IMR-90 (cell line): ENCODE data around the gene VTN. TPM values are rescaled to one million over a fixed set of nuclear protein-coding genes. Genes with fewer than 3 reads are reported as not detected.

ENCODE experiments used
- ATAC-seq: fragments of 200-7000 bp; cut with Tn5 transposase; 2 replicates; pipeline ENCODE4 v1.9.1; 2020; ENCODE audit warnings: low read depth, mild to moderate bottlenecking, moderate library complexity
- BruUV-seq: library from RNA; stranded (reverse); fragments of 400-500 nt; replicated peaks from 2 replicates; lab custom pipeline; 2021; lab: Mats Ljungman, UMichigan
- CTCF ChIA-PET: fragments of 300-600 bp; formaldehyde crosslinking; extraction: SDS; loops from one replicate; lab custom pipeline; 2021; ENCODE audit warnings: antibody characterized with exemption; lab: Yijun Ruan, JAX
- POLR2A ChIA-PET: fragments of 300-600 bp; sonication (Branson Sonifier 250); formaldehyde crosslinking; loops from one replicate; lab custom pipeline; 2022; ENCODE audit warnings: antibody characterized with exemption; ENCODE audit not compliant: unreplicated experiment; lab: Charles Lee
- DNase-seq: peaks from one replicate; pipeline ENCODE4 v3.0.0; 2013
- H2AFZ ChIP-seq: replicated peaks from 2 replicates; pipeline ENCODE3; 2013; ENCODE audit warnings: low read length, mild to moderate bottlenecking; ENCODE audit not compliant: poor library complexity
- H2AK5ac ChIP-seq: 2 replicates; pipeline ENCODE4 v1.6.1; 2013; ENCODE audit warnings: low read depth, low read length, inconsistent platforms
- H2AK9ac ChIP-seq: replicated peaks from 2 replicates; pipeline ENCODE3; 2013; ENCODE audit warnings: mild to moderate bottlenecking, low read depth, low read length, moderate library complexity; ENCODE audit not compliant: poor library complexity
- H2BK120ac ChIP-seq: 2 replicates; pipeline ENCODE4 v1.6.1; 2013; ENCODE audit warnings: low read depth, low read length, inconsistent platforms
- H2BK15ac ChIP-seq: 3 replicates; pipeline ENCODE4 v1.6.1; 2013; ENCODE audit warnings: low read depth, low read length, inconsistent platforms
- H2BK20ac ChIP-seq: 2 replicates; pipeline ENCODE4 v1.6.1; 2013; ENCODE audit warnings: low read depth, mild to moderate bottlenecking, inconsistent platforms, low read length, moderate library complexity
- H2BK5ac ChIP-seq: 2 replicates; pipeline ENCODE4 v1.6.1; 2013; ENCODE audit warnings: mild to moderate bottlenecking, low read depth, low read length, inconsistent platforms; ENCODE audit not compliant: poor library complexity, severe bottlenecking
- H3K14ac ChIP-seq: replicated peaks from 2 replicates; pipeline ENCODE4 v1.6.1; 2013; ENCODE audit warnings: low read depth, low read length, inconsistent platforms
- H3K18ac ChIP-seq: 2 replicates; pipeline ENCODE4 v1.6.1; 2013; ENCODE audit warnings: low read depth, low read length, control low read depth
- H3K23ac ChIP-seq: 2 replicates; pipeline ENCODE4 v1.6.1; 2013; ENCODE audit warnings: low read depth, low read length, inconsistent platforms
- H3K27ac ChIP-seq: 2 replicates; pipeline ENCODE4 v1.5.1; 2013; ENCODE audit warnings: mild to moderate bottlenecking, control low read depth, low read length; ENCODE audit not compliant: insufficient read depth
- H3K27me3 ChIP-seq: 2 replicates; pipeline ENCODE4 v1.6.1; 2013; ENCODE audit warnings: low read length; ENCODE audit not compliant: control insufficient read depth, insufficient read depth
- H3K36me3 ChIP-seq: 2 replicates; pipeline ENCODE4 v1.6.1; 2013; ENCODE audit warnings: low read length, mixed read lengths; ENCODE audit not compliant: control insufficient read depth, insufficient read depth
- H3K4ac ChIP-seq: 2 replicates; pipeline ENCODE4 v1.6.1; 2013; ENCODE audit warnings: low read depth, low read length, inconsistent platforms
- H3K4me1 ChIP-seq: 2 replicates; pipeline ENCODE4 v1.6.1; 2013; ENCODE audit warnings: low read length, mixed read lengths; ENCODE audit not compliant: control insufficient read depth, insufficient read depth
- H3K4me2 ChIP-seq: 2 replicates; pipeline ENCODE4 v1.6.1; 2013; ENCODE audit warnings: low read depth, mild to moderate bottlenecking, control low read depth, low read length, moderate library complexity
- H3K4me3 ChIP-seq: 2 replicates; pipeline ENCODE4 v1.5.1; 2013; ENCODE audit warnings: low read depth, mild to moderate bottlenecking, control low read depth, low read length, moderate library complexity; ENCODE audit not compliant: insufficient read depth
- H3K56ac ChIP-seq: 2 replicates; pipeline ENCODE4 v1.6.1; 2013; ENCODE audit warnings: low read length, inconsistent platforms; ENCODE audit not compliant: insufficient read depth; ENCODE audit errors: extremely low read depth
- H3K79me1 ChIP-seq, 2 experiments: 2 replicates each; pipeline ENCODE4 v1.6.1; 2013; ENCODE audit warnings: low read length in 2 of 2, inconsistent platforms in 1 of 2, low read depth in 1 of 2
- H3K9ac ChIP-seq: 2 replicates; pipeline ENCODE4 v1.6.1; 2013; ENCODE audit warnings: low read depth, low read length, control low read depth
- H3K9me1 ChIP-seq: 2 replicates; pipeline ENCODE4 v1.6.1; 2013; ENCODE audit warnings: low read length, inconsistent platforms; ENCODE audit not compliant: insufficient read depth
- H3K9me3 ChIP-seq: 2 replicates; pipeline ENCODE4 v1.6.1; 2013; ENCODE audit warnings: low read length; ENCODE audit not compliant: control insufficient read depth, insufficient read depth
- H4K20me1 ChIP-seq: 2 replicates; pipeline ENCODE4 v1.6.1; 2013; ENCODE audit warnings: low read length, inconsistent platforms; ENCODE audit not compliant: insufficient read depth
- H4K5ac ChIP-seq: 2 replicates; pipeline ENCODE4 v1.6.1; 2013; ENCODE audit warnings: mild to moderate bottlenecking, low read depth, low read length, control low read depth
- H4K8ac ChIP-seq, 2 experiments: 2 replicates each; pipeline ENCODE4 v1.6.1; 2013; ENCODE audit warnings: low read depth in 2 of 2, low read length in 2 of 2, control low read depth in 1 of 2, inconsistent platforms in 1 of 2
- H4K91ac ChIP-seq: 2 replicates; pipeline ENCODE4 v1.6.1; 2013; ENCODE audit warnings: low read depth, low read length, inconsistent platforms; ENCODE audit not compliant: insufficient read depth
- BHLHE40 ChIP-seq: fragments of 150-350 bp; IDR thresholded peaks from 2 replicates; pipeline ENCODE4 v1.6.1; 2016; ENCODE audit warnings: mild to moderate bottlenecking, low read depth, low read length
- MXI1 ChIP-seq: IDR thresholded peaks from 2 replicates; pipeline ENCODE4 v1.6.1; 2012; ENCODE audit warnings: low read depth, mild to moderate bottlenecking, low read length, moderate library complexity, borderline replicate concordance
- NFE2L2 ChIP-seq: fragments of 150-350 bp; IDR thresholded peaks from 2 replicates; pipeline ENCODE4 v1.6.1; 2016; ENCODE audit warnings: low read depth, mild to moderate bottlenecking, low read length
- POLR2A ChIP-seq: IDR thresholded peaks from 2 replicates; pipeline ENCODE4 v1.6.1; 2012; ENCODE audit warnings: mild to moderate bottlenecking, low read depth, low read length
- RAD21 ChIP-seq: IDR thresholded peaks from 2 replicates; pipeline ENCODE4 v1.6.1; 2012; ENCODE audit warnings: low read length, improper control_type of control experiment
- RFX5 ChIP-seq: IDR thresholded peaks from 2 replicates; pipeline ENCODE4 v1.8.0; 2012; ENCODE audit warnings: low read depth, mild to moderate bottlenecking, low read length, moderate library complexity
- WGBS, 2 experiments: methylation state at CpG; one replicate each; pipeline versions ENCODE4 v1.1.5 to v1.1.7; 2013; ENCODE audit warnings: missing lambda C conversion rate in 2 of 2; ENCODE audit not compliant: insufficient read length in 1 of 2; ENCODE audit errors: extremely low coverage in 2 of 2; 5-methylcytosine and 5-hydroxymethylcytosine counted together
- dilution Hi-C: fragments of 300-500 bp; cut with HindIII; formaldehyde crosslinking; loops from one replicate; pipeline ENCODE4 v1.14.3; 2018; ENCODE audit warnings: low sequenced_read_pairs; ENCODE audit not compliant: unreplicated experiment
- in situ Hi-C: fragments of 300-500 bp; cut with MboI; formaldehyde crosslinking; loops from 3 replicates; pipeline ENCODE4 v1.14.3; 2019; ENCODE audit warnings: low sequenced_read_pairs, inconsistent platforms, mixed read lengths
- intact Hi-C: fragments of 100-400 bp; cut with micrococcal nuclease; formaldehyde crosslinking; loops from 2 replicates; pipeline ENCODE4 v1.10.0; 2022
- polyA plus RNA-seq, 3 experiments: library from polyadenylated mRNA; depleted of rRNA; stranded (reverse); fragments of >200 nt; gene quantifications; 2 replicates each; pipeline ENCODE4 v1.2.3, GENCODE V29; 2012; ENCODE audit warnings: low replicate concordance in 1 of 3
- total RNA-seq: library from RNA; depleted of rRNA; stranded (reverse); fragments of >200 nt; gene quantifications from 2 replicates; pipeline ENCODE4 v1.2.3, GENCODE V29; 2012
- TF ChIP-seq, protein P1 (sequence below): fragments of 150-350 bp; IDR thresholded peaks from 2 replicates; pipeline ENCODE4 v1.6.1; 2016; ENCODE audit warnings: low read depth, mild to moderate bottlenecking, low read length, moderate library complexity, borderline replicate concordance
- TF ChIP-seq, protein P2 (sequence below): conservative IDR thresholded peaks from 2 replicates; pipeline ENCODE4 v1.5.1; 2012; ENCODE audit warnings: mild to moderate bottlenecking, low read depth, low read length, improper control_type of control experiment

VTN gene
- total and polyA plus RNA-seq, 2 of the 4 experiments (the other 2 are of a cell fraction): 0.18 to 1.0 TPM

DNA sequence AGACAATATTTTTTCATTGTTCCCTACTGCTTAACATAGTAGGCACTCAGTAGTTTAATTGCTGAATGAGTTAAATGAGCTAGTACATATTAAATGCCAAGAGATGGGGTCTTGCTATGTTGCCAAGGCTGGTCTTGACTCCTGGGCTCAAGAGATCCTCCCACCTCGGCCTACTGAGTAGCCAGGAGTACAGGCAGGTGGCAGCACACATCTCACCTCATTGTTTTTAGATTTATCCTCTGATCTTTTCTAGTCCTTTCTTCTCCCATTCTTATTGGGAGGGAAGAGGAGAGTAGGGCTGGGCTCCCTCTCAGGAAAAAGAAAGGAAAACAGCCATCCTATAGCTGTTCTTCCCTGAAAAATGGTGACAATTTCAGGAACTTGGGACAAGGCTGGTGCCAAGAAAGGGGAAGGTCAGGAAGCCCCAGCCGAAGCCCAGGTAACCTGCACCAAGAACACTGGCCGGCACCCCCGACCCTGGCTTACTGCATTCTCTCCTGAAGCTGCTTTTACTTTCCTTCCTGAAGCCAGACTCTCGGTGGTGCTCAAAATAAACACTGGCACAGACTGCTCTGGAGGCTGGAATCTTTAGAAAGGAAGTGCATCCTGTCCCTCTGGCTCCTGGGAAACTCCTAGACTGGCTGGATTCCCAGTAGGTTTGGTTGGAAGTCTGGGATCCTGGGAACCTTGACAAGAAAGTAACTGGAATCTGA lies 31.9 kb downstream of the VTN start:
- H2BK120ac ChIP-seq: peak overlapping the region; percentile 36; the same call in 1 of the 2 replicates
- in situ Hi-C loops (loop anchor here (25.0 kb wide), 1 partner anchor 801 kb away; no protein-coding TSS in a partner anchor), intact Hi-C loops (loop anchor here (5.0 to 10.0 kb wide), 3 partner anchors 106 to 446 kb away; partner anchors contain the start of genes LYRM9 and NLK), dilution Hi-C loops (no loop called here)
- H2AFZ ChIP-seq: no peak overlapping the region
- no peaks in the 10 kb centered on the region for H3K9me3 ChIP-seq
- H3K56ac ChIP-seq: no peak overlapping the region
- H3K79me1 ChIP-seq: peaks cover 37 to 92% of the 10 kb centered on the region in 2 experiments
- H3K4me2 ChIP-seq: peak overlapping the region; percentile 59
- peak overlapping the region in 1 of 2 experiments; percentile 35; a peak in 1 of 4 replicates for H4K8ac ChIP-seq
- no peak for TF ChIP-seq RFX5
- TF ChIP-seq POLR2A: no peak
- no peak for TF ChIP-seq NFE2L2
- no peak for TF ChIP-seq BHLHE40
- no peak for TF ChIP-seq MXI1
- TF ChIP-seq RAD21: no peak
- TF ChIP-seq, protein P1, sequence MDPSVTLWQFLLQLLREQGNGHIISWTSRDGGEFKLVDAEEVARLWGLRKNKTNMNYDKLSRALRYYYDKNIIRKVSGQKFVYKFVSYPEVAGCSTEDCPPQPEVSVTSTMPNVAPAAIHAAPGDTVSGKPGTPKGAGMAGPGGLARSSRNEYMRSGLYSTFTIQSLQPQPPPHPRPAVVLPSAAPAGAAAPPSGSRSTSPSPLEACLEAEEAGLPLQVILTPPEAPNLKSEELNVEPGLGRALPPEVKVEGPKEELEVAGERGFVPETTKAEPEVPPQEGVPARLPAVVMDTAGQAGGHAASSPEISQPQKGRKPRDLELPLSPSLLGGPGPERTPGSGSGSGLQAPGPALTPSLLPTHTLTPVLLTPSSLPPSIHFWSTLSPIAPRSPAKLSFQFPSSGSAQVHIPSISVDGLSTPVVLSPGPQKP: no peak
- TF ChIP-seq, protein P2, sequence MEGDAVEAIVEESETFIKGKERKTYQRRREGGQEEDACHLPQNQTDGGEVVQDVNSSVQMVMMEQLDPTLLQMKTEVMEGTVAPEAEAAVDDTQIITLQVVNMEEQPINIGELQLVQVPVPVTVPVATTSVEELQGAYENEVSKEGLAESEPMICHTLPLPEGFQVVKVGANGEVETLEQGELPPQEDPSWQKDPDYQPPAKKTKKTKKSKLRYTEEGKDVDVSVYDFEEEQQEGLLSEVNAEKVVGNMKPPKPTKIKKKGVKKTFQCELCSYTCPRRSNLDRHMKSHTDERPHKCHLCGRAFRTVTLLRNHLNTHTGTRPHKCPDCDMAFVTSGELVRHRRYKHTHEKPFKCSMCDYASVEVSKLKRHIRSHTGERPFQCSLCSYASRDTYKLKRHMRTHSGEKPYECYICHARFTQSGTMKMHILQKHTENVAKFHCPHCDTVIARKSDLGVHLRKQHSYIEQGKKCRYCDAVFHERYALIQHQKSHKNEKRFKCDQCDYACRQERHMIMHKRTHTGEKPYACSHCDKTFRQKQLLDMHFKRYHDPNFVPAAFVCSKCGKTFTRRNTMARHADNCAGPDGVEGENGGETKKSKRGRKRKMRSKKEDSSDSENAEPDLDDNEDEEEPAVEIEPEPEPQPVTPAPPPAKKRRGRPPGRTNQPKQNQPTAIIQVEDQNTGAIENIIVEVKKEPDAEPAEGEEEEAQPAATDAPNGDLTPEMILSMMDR: no peak
- no peak overlapping the region for H4K5ac ChIP-seq
- no TSS peak for BruUV-seq
- peaks cover 36% of the 10 kb centered on the region for H3K36me3 ChIP-seq
- no peaks in the 10 kb centered on the region for H3K27me3 ChIP-seq
- H2AK9ac ChIP-seq: no peak overlapping the region
- WGBS, 2 experiments: 0% methylated on average over 1 of the region's 5 CpGs; no CpG with 5 or more reads in 1 of the 2 experiments
- no peak overlapping the region for H2BK15ac ChIP-seq
- peak overlapping the region; percentile 81 for H3K4ac ChIP-seq
- H3K23ac ChIP-seq: peak overlapping the region; percentile 11
- ATAC-seq (no peak), DNase-seq (peak; percentile 86)
- H3K18ac ChIP-seq: no peak overlapping the region
- no peak overlapping the region for H2BK20ac ChIP-seq
- peaks cover 13% of the 10 kb centered on the region for H3K4me1 ChIP-seq
- H3K4me3 ChIP-seq: no peak overlapping the region
- H4K91ac ChIP-seq: peak overlapping the region; percentile 63; the same call in 1 of the 2 replicates
- H2BK5ac ChIP-seq: peak overlapping the region; percentile 19
- peaks cover 45% of the 10 kb centered on the region; the same call in 1 of the 2 replicates for H4K20me1 ChIP-seq
- H3K9ac ChIP-seq: no peak overlapping the region
- H3K27ac ChIP-seq: peak overlapping the region; percentile 28; the same call in 1 of the 2 replicates
- ChIA-PET POLR2A (interaction anchor here (0.7 kb wide), 1 partner anchor 495 kb away, joined by 5 read pairs; no protein-coding TSS in a partner anchor), CTCF (interaction anchor here (0.6 kb wide), 1 partner anchor 1227 kb away, joined by 3 read pairs; no protein-coding TSS in a partner anchor)
- peak overlapping the region; percentile 43; the same call in 1 of the 2 replicates for H3K14ac ChIP-seq
- H2AK5ac ChIP-seq: peak overlapping the region; percentile 59; the same call in 1 of the 2 replicates
- H3K9me1 ChIP-seq: peaks cover 16% of the 10 kb centered on the region
